Erythroblast (primary cell): ENCODE data around the gene FAM43A.

Experiments used
- DNase-seq, 2 experiments: peaks; one replicate each; lab custom pipeline; 2025; lab: John Stamatoyannopoulos, UW
- GATA1 ChIP-seq: IDR thresholded peaks from 2 replicates; pipeline ENCODE4 v1.6.1; 2011; ENCODE audit warnings: low read depth, mild to moderate bottlenecking, control low read depth, low read length, moderate library complexity
- POLR2A ChIP-seq: IDR thresholded peaks from 2 replicates; pipeline ENCODE4 v1.6.1; 2011; ENCODE audit warnings: mild to moderate bottlenecking, low read length

Gene FAM43A

GRCh38 chr3:194667363-194667762 is 18.3 kb upstream of the FAM43A start:
- DNase-seq = no peak

GRCh38 chr3:194671511-194671899 is 14.2 kb upstream of the FAM43A start:
- no peak for TF ChIP-seq POLR2A
- no peak for TF ChIP-seq GATA1
- peak; percentile 60 to 73 for DNase-seq

More at GRCh38 chr3:194667363-194667762, 18.3 kb upstream of the FAM43A start:
- TF ChIP-seq POLR2A (no peak), GATA1 (no peak)

GRCh38 chr3:194671900-194672808 is 13.5 kb upstream of the FAM43A start, which contains the start of gene LSG1:
Gene LSG1, minus strand, starts transcription at chr3:194672191. Its CDS starts 29 bp downstream, at chr3:194672162.
- TF ChIP-seq GATA1 (no peak), POLR2A (peak; percentile 69)
- peak; percentile 98 for DNase-seq

- TF ChIP-seq GATA1 (no peak), POLR2A (no peak)
- peak; percentile 36 to 51 for DNase-seq
Observed at GRCh38 chr3:194672876-194673275, 12.8 kb upstream of the FAM43A start.

GRCh38 chr3:194673761-194674160 is 11.9 kb upstream of the FAM43A start:
- TF ChIP-seq GATA1 (no peak), POLR2A (no peak)
- no peak for DNase-seq

GRCh38 chr3:194675081-194675640 is 10.5 kb upstream of the FAM43A start:
- TF ChIP-seq GATA1 (no peak), POLR2A (no peak)
- no peak for DNase-seq

- TF ChIP-seq POLR2A = no peak
- TF ChIP-seq GATA1 = no peak
- DNase-seq = no peak
Observed at GRCh38 chr3:194675680-194676079, 10.0 kb upstream of the FAM43A start.

- TF ChIP-seq POLR2A = no peak
- no peak for TF ChIP-seq GATA1
- no peak for DNase-seq
Observed at GRCh38 chr3:194676471-194676870, 9.2 kb upstream of the FAM43A start.

GRCh38 chr3:194680888-194681615 is 4.6 kb upstream of the FAM43A start:
- no peak for DNase-seq
- no peak for TF ChIP-seq GATA1
- TF ChIP-seq POLR2A = no peak

GRCh38 chr3:194682189-194682693 is 3.4 kb upstream of the FAM43A start:
- no peak for DNase-seq
- no peak for TF ChIP-seq GATA1
- TF ChIP-seq POLR2A = no peak

GRCh38 chr3:194682694-194683310 is 2.9 kb upstream of the FAM43A start:
- DNase-seq = peak; percentile 75 to 78
- no peak for TF ChIP-seq POLR2A
- TF ChIP-seq GATA1 = no peak

GRCh38 chr3:194683380-194683779 is 2.3 kb upstream of the FAM43A start:
- TF ChIP-seq POLR2A (no peak), GATA1 (no peak)

More at GRCh38 chr3:194683380-194683779, 2.3 kb upstream of the FAM43A start:
- no peak for DNase-seq
